Fibroblast of pulmonary artery (primary cell): ENCODE data around the gene EFTUD2.
A peak's percentile ranks its signal among the peaks of the same experiment; 100 is the strongest.

Source experiments
- DNase-seq: peaks from one replicate; pipeline ENCODE4 v3.0.0-alpha.2; 2010; ENCODE audit warnings: low read depth
- H3K4me3 ChIP-seq: replicated peaks from 2 replicates; pipeline ENCODE4 v1.5.1; 2011; ENCODE audit warnings: low read depth, mild to moderate bottlenecking, control low read depth, low read length, moderate library complexity
- CTCF ChIP-seq: IDR thresholded peaks from 2 replicates; pipeline ENCODE4 v1.5.1; 2011; ENCODE audit warnings: mild to moderate bottlenecking, control low read depth, low read length, inconsistent platforms; ENCODE audit errors: missing control alignments

EFTUD2 gene

GRCh38 chr17:44850612-44851011 is 48.6 kb downstream of the EFTUD2 start:
- TF ChIP-seq CTCF, result no peak
- no peak for DNase-seq
- H3K4me3 ChIP-seq, result no peak overlapping the region

GRCh38 chr17:44850025-44850424 is 49.2 kb downstream of the EFTUD2 start:
- no peak for DNase-seq
- no peak for TF ChIP-seq CTCF

DNA sequence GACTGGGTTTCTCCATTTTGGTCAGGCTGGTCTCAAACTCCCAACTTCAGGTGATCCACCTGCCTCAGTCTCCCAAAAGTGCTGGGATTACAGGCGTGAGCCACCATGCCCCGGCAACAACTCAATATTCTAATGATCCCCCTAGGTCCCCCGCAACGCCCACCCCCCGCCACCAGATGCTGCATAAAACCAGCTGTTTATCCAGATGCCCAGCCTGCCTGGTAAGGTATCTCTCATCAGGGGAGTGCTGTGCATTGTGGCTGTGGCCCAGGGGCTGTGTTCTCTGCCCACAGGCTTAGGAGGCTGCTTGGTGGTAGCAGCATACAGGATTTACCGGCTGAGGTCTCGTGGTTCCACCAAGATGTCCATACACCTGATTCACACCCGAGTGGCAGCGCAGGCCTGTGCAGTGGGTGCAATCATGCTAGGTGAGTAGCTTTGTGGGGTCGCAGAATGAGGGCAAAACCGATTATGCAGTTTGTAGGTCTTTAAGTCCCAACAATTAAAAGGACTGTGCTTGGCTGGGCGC is 50.2 kb downstream of the EFTUD2 start:
- H3K4me3 ChIP-seq, result no peak overlapping the region
- TF ChIP-seq CTCF, result no peak
- DNase-seq, result no peak

More at GRCh38 chr17:44850025-44850424, 49.2 kb downstream of the EFTUD2 start:
- no peak overlapping the region for H3K4me3 ChIP-seq

DNA sequence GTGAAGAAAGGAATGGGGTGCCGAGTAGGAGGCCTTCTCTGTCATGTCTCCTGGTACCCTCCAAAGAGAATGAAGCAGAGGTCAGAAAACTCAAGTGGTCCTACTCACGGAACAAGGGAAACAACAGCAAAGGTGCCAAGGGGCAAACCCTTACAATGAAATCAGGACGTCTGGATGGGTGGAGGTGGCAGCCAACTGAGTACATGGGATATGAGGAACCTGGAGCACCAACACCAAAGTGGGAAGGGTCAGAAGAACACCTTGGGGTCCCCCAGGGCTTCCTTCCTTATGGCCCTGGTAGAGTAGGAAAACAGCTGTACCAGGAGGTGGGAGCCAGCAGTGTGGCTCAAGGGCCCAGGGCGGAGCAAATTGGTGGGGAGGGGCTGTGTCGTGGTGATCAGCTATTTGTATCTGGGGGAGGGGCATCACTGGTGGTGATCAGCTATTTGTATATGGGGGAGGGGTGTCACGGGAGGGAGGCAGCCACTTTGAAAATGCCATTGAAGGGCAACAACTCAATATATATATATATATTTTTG is 50.9 kb downstream of the EFTUD2 start:
- TF ChIP-seq CTCF, result no peak
- H3K4me3 ChIP-seq, result no peak overlapping the region
- DNase-seq, result no peak

- DNase-seq, result no peak
- no peak for TF ChIP-seq CTCF
- H3K4me3 ChIP-seq, result no peak within 1 kb of the TSS
These were observed 51.7 kb downstream of the EFTUD2 start, which contains the start of gene HIGD1B for GRCh38 chr17:44847586-44847985. Gene HIGD1B, plus strand, starts transcription at chr17:44847883. Its CDS starts 270 bp downstream, at chr17:44848153.

DNA sequence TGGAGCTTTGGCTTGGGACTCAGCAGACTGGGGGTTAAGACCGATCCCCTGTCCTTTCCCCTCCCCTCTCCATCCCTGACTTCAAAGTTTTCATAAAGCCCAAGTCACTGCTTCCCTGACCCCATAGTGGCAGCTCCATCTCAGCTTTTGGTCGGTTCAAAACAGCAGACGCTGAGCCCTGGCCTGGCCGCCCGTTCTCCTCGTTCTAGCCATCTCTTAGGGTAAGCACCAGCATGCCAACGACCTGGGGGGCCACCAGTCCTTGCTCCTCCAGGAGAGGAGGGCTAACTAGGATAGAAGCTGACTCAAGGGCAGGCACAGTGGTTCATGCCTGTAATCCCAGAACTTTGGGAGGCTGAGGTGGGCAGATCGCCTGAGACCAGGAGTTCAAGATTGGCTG is 53.0 kb downstream of the EFTUD2 start:
- no peak for DNase-seq
- H3K4me3 ChIP-seq, result no peak overlapping the region
- TF ChIP-seq CTCF, result no peak

DNA sequence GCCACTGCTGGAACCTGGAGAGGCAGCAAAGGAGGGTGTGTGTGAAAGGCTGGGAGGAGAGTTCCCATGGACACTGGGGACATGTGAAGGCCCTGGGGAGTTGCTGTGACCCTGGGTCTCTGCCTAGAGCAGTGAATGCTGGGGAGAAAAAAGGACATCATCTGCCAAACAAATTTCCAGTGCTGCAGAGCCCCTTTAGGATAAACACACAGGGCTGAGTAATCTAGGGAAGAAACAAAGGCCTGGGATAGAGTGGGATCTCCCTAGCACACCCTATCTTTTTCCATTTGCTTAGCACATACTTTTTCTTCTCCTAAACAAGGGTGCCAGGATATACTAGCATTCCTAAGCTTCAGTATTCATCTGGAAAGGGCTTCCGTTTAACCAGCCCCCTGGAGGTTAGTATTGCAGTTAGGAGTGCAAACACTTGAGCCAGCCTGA is 54.8 kb downstream of the EFTUD2 start:
- TF ChIP-seq CTCF, result peak; percentile 29
- H3K4me3 ChIP-seq, result no peak overlapping the region
- peak; percentile 46 for DNase-seq
